GM12892 (cell line): ENCODE data around the gene COL18A1.

ENCODE experiments used
- POLR2AphosphoS5 ChIP-seq: IDR thresholded peaks from 2 replicates; pipeline ENCODE4 v1.6.1; 2011; ENCODE audit warnings: low read depth, low read length, control low read depth
- TAF1 ChIP-seq: IDR thresholded peaks from 2 replicates; pipeline ENCODE4 v1.6.1; 2011; ENCODE audit warnings: low read depth, mild to moderate bottlenecking, control low read depth, low read length, borderline replicate concordance

DNA sequence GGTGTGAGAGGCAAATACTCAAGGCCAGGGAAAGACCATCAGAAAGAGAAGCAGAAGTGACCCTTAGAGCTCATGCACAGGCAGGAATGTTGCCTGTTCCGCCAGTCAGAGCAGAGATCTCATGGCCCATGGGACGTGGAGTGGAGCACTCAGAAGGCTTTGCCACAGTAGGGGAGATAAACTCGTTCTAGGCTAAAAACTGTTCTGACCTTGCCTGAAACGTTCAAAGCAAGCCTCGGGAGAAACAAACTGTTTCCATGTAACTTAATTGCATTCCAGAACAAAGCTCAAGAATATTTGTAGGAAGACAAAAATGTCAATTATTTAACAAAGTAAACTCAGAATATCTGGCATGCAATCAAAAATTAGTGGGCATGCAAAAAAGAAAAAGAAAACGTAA lies 158.0 kb downstream of the COL18A1 start:
- no peak for TF ChIP-seq POLR2AphosphoS5
- TF ChIP-seq TAF1, result no peak
